NCI-H2081 treated with DMSO at 0.1 percent for 48 hours (cell line): ENCODE measurements around the gene ARHGEF38.

Source experiments
- DNase-seq: peaks from one replicate; lab custom pipeline; 2025; lab: John Stamatoyannopoulos, UW

The ARHGEF38 gene

GRCh38 chr4:105558277-105558676, 5.9 kb downstream of the ARHGEF38 start:
- DNase-seq: no peak

GRCh38 chr4:105560421-105560848, 8.0 kb downstream of the ARHGEF38 start:
- DNase-seq: no peak

- DNase-seq: no peak
These were observed 10.9 kb downstream of the ARHGEF38 start for GRCh38 chr4:105563352-105563751.

GRCh38 chr4:105568584-105568983, 16.2 kb downstream of the ARHGEF38 start:
- no peak for DNase-seq

- no peak for DNase-seq
These were observed 16.8 kb downstream of the ARHGEF38 start for GRCh38 chr4:105569057-105569865.

- no peak for DNase-seq
These were observed 17.4 kb downstream of the ARHGEF38 start for GRCh38 chr4:105569866-105570236.

- no peak for DNase-seq
These were observed 19.9 kb downstream of the ARHGEF38 start for GRCh38 chr4:105572296-105572695.

- DNase-seq: no peak
These were observed 34.4 kb downstream of the ARHGEF38 start for GRCh38 chr4:105586638-105587328.

GRCh38 chr4:105587841-105588240, 35.4 kb downstream of the ARHGEF38 start:
- no peak for DNase-seq

- no peak for DNase-seq
These were observed 35.8 kb downstream of the ARHGEF38 start for GRCh38 chr4:105588252-105588651.

- no peak for DNase-seq
These were observed 39.2 kb downstream of the ARHGEF38 start for GRCh38 chr4:105591573-105591972.

GRCh38 chr4:105594099-105595010, 41.9 kb downstream of the ARHGEF38 start:
- no peak for DNase-seq

- no peak for DNase-seq
These were observed 44.3 kb downstream of the ARHGEF38 start for GRCh38 chr4:105596684-105597083.

GRCh38 chr4:105598052-105598451, 45.6 kb downstream of the ARHGEF38 start:
- no peak for DNase-seq

GRCh38 chr4:105598787-105599186, 46.4 kb downstream of the ARHGEF38 start:
- DNase-seq: no peak

- DNase-seq: no peak
These were observed 47.1 kb downstream of the ARHGEF38 start for GRCh38 chr4:105599482-105599881.

GRCh38 chr4:105599932-105600655, 47.7 kb downstream of the ARHGEF38 start:
- DNase-seq: no peak

GRCh38 chr4:105600951-105601350, 48.5 kb downstream of the ARHGEF38 start:
- DNase-seq: no peak

GRCh38 chr4:105601406-105601805, 49.0 kb downstream of the ARHGEF38 start:
- no peak for DNase-seq

GRCh38 chr4:105603158-105603557, 50.7 kb downstream of the ARHGEF38 start:
- DNase-seq: no peak

GRCh38 chr4:105605493-105605892, 53.1 kb downstream of the ARHGEF38 start:
- peak; percentile 7 for DNase-seq

GRCh38 chr4:105607876-105608275, 55.5 kb downstream of the ARHGEF38 start:
- DNase-seq: no peak
